Measurements from ENCODE around the gene HCN1. TPM values are rescaled to one million over a fixed set of nuclear protein-coding genes. Genes with fewer than 3 reads are reported as not detected.

The HCN1 gene
- total and polyA plus RNA-seq, 2 of the 13 experiments (the other 11 are each of a cell fraction or from before 2014, with no cell fraction given), result not detected

- POLR2A ChIA-PET, result no interaction called here
- H3K4me2 ChIP-seq (ENCODE audit: low read depth, low read length), result no peak overlapping the region
- CTCF ChIA-PET (ENCODE audit: low intra/inter-chr PET ratio, low total read pairs), result no interaction called here
- WGBS (ENCODE audit: low lambda C conversion rate), result 0% methylated on average over 1 of the region's 1 CpG
- DNase-seq (ENCODE audit: low spot score) (no peak), FAIRE-seq (no peak), ATAC-seq (no peak)
- H3K4me3 ChIP-seq (replicated peaks in 1 of 3; ENCODE audit: insufficient read depth in 1 of 3, low read depth in 2 of 3, low read length in 3 of 3), result no peak overlapping the region
- H3K4me1 ChIP-seq (ENCODE audit: insufficient read depth, low read length), result no peaks in the 10 kb centered on the region
- no peak overlapping the region for H3K27ac ChIP-seq (ENCODE audit: extremely low read length, insufficient read depth, low read length)
- no TSS peak for BruUV-seq (replicated peaks)
- H3K27me3 ChIP-seq (ENCODE audit: control insufficient read depth in 1 of 2, insufficient read depth in 2 of 2, low read length in 2 of 2), result no peaks in the 10 kb centered on the region
- no peaks in the 10 kb centered on the region; the same call in 1 of the 2 replicates for H3K9me3 ChIP-seq (ENCODE audit: low read length)
- no peak for TF ChIP-seq SMC3 (IDR thresholded peaks at IDR 0.05; ENCODE audit: low read length)
- TF ChIP-seq BCLAF1 (IDR thresholded peaks at IDR 0.05), result no peak
- TF ChIP-seq ZNF367 (CRISPR knock-in tag; IDR thresholded peaks at IDR 0.05; ENCODE audit: borderline replicate concordance), result no peak
- TF ChIP-seq ZMYM2 (CRISPR knock-in tag; IDR thresholded peaks at IDR 0.05), result no peak
- no peak for TF ChIP-seq RCOR2 (CRISPR knock-in tag; IDR thresholded peaks at IDR 0.05)
- no peak for TF ChIP-seq ZFP41 (CRISPR knock-in tag; IDR thresholded peaks at IDR 0.05; ENCODE audit: borderline replicate concordance)
- no peak for TF ChIP-seq ZNF792 (CRISPR knock-in tag; IDR thresholded peaks at IDR 0.05)
- TF ChIP-seq ZKSCAN8 (CRISPR knock-in tag; IDR thresholded peaks at IDR 0.05; ENCODE audit: borderline replicate concordance), result no peak
- no peak for TF ChIP-seq NFKBIZ (CRISPR knock-in tag; IDR thresholded peaks at IDR 0.05)
- no peak for TF ChIP-seq ARNTL (CRISPR knock-in tag; IDR thresholded peaks at IDR 0.05)
- no peak for TF ChIP-seq ZNF552 (CRISPR knock-in tag; IDR thresholded peaks at IDR 0.05; ENCODE audit: borderline replicate concordance)
- TF ChIP-seq TBX3 (IDR thresholded peaks at IDR 0.05; ENCODE audit: borderline replicate concordance), result no peak
- no peak overlapping the region for H2AFZ ChIP-seq (ENCODE audit: low read length)
- in situ Hi-C loops (cut with HindIII; ENCODE audit: extremely low pct_ligation_motif_present, low pct_unique_long_range_greater_than_20kb) (no loop called here), intact Hi-C loops (cut with micrococcal nuclease; ENCODE audit: unreplicated experiment) (no loop called here)
- no peaks in the 10 kb centered on the region for H3K79me2 ChIP-seq (ENCODE audit: insufficient read depth, low read length)
- no peaks in the 10 kb centered on the region for H3K36me3 ChIP-seq (replicated peaks in 1 of 2; ENCODE audit: control insufficient read depth in 1 of 2, insufficient read depth in 2 of 2, low read length in 2 of 2)
- no peak overlapping the region for H3K9ac ChIP-seq (ENCODE audit: insufficient read depth, low read depth, low read length)
- H4K20me1 ChIP-seq (ENCODE audit: insufficient read depth, low read length), result no peaks in the 10 kb centered on the region
These were observed 255.7 kb downstream of the HCN1 start for GRCh38 chr5:45440466-45440865.

All from HepG2 (cell line).